Lung (tissue), 12 donors: ENCODE data around the gene SEMA5A. TPM values are rescaled to one million over a fixed set of nuclear protein-coding genes. Genes with fewer than 3 reads are reported as not detected.

Source experiments
- ATAC-seq: fragments of 200-7000 bp; cut with Tn5 transposase; one replicate; pipeline ENCODE4 v1.9.1; 2020; ENCODE audit warnings: moderate number of reproducible peaks; ENCODE audit not compliant: insufficient read depth, low FRiP score
- DNase-seq, 3 donors: peaks; one replicate each; pipeline ENCODE4 v3.0.0-alpha.2; 2013 to 2017
- H3K27ac ChIP-seq, 2 donors: one replicate each; pipeline ENCODE4 v1.5.1; 2013; ENCODE audit warnings: mild to moderate bottlenecking in 2 of 2, moderate library complexity in 2 of 2, control low read depth in 1 of 2, inconsistent platforms in 1 of 2, low read depth in 1 of 2, low read length in 1 of 2
- H3K27me3 ChIP-seq, 3 donors: one replicate each; pipeline ENCODE4 v1.5.1; 2013; ENCODE audit warnings: low read length in 2 of 3; ENCODE audit not compliant: control insufficient read depth in 3 of 3, insufficient read depth in 3 of 3
- H3K36me3 ChIP-seq, 4 donors: one replicate each; pipeline ENCODE4 v1.5.1; 2013; ENCODE audit warnings: low read length in 4 of 4, mild to moderate bottlenecking in 1 of 4, moderate library complexity in 1 of 4; ENCODE audit not compliant: control insufficient read depth in 4 of 4, insufficient read depth in 4 of 4
- H3K4me1 ChIP-seq, 5 donors: one replicate each; pipeline ENCODE4 v1.5.1; 2013; ENCODE audit warnings: low read length in 5 of 5, mild to moderate bottlenecking in 2 of 5, moderate library complexity in 1 of 5; ENCODE audit not compliant: control insufficient read depth in 5 of 5, insufficient read depth in 5 of 5
- H3K4me3 ChIP-seq: one replicate; pipeline ENCODE4 v1.5.1; 2013; ENCODE audit warnings: mild to moderate bottlenecking, control low read depth, moderate library complexity
- H3K9ac ChIP-seq, 2 donors: one replicate each; pipeline ENCODE4 v1.5.1; 2013; ENCODE audit warnings: low read length in 2 of 2, control low read depth in 1 of 2; ENCODE audit not compliant: insufficient read depth in 1 of 2
- H3K9me3 ChIP-seq, 4 donors: one replicate each; pipeline ENCODE4 v1.5.1; 2013; ENCODE audit warnings: low read length in 3 of 4, mild to moderate bottlenecking in 1 of 4, moderate library complexity in 1 of 4; ENCODE audit not compliant: control insufficient read depth in 4 of 4, insufficient read depth in 3 of 4
- WGBS, 2 donors: extraction: QIAGEN DNeasy Blood & Tissue Kit; methylation state at CpG; one replicate each; pipeline ENCODE4 v1.1.7; 2013; 5-methylcytosine and 5-hydroxymethylcytosine counted together
- polyA plus RNA-seq, 2 donors: library from polyadenylated mRNA; stranded (reverse); fragments of 200-250 nt; gene quantifications; one replicate each; pipeline ENCODE4 v1.2.1, GENCODE V29; 2013
- total RNA-seq, 2 donors: library from RNA; depleted of rRNA in 1 of 2; stranded (reverse); fragments of >200 nt in 1 of 2; gene quantifications; one replicate each; pipeline ENCODE4 v1.2.1, GENCODE V29; 2014 to 2021
- TF ChIP-seq, protein P1 (sequence below): IDR thresholded peaks from 2 replicates; pipeline ENCODE4 v1.5.1; 2012; ENCODE audit warnings: mild to moderate bottlenecking; ENCODE audit errors: control extremely low read depth, extremely low read depth
- donor health status: control.
- donor health status: control.
- donor health status: Bipolar disorder and iron deficiency.
- donor health status: healthy.
- donor health status: DM: yes; HTN: yes; CAD: no.

Gene SEMA5A
- total and polyA plus RNA-seq, 4 donors, result 3.1 to 44.9 (median 13.7) TPM

DNA sequence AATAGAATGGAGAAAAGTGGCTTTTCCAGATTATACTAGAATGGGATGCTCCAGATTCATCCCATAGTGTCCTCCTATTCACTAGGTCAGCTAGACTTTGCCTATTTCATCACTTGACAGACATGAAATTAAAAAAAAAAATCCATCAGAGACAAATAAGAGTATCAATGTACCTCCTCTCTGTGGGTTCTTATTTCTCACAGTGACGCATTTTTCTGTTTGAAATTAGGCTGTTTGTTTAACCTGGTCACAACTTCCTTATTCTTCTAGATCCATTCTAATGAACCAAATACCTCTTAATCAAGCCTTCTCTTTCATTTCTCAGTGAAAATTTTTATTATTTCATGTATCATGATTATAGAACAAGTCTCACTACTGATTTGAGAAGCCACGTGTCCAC is 305.4 kb downstream of the SEMA5A start:
- no peak overlapping the region for H3K27ac ChIP-seq
- no peaks in the 10 kb centered on the region for H3K27me3 ChIP-seq
- TF ChIP-seq, protein P1, sequence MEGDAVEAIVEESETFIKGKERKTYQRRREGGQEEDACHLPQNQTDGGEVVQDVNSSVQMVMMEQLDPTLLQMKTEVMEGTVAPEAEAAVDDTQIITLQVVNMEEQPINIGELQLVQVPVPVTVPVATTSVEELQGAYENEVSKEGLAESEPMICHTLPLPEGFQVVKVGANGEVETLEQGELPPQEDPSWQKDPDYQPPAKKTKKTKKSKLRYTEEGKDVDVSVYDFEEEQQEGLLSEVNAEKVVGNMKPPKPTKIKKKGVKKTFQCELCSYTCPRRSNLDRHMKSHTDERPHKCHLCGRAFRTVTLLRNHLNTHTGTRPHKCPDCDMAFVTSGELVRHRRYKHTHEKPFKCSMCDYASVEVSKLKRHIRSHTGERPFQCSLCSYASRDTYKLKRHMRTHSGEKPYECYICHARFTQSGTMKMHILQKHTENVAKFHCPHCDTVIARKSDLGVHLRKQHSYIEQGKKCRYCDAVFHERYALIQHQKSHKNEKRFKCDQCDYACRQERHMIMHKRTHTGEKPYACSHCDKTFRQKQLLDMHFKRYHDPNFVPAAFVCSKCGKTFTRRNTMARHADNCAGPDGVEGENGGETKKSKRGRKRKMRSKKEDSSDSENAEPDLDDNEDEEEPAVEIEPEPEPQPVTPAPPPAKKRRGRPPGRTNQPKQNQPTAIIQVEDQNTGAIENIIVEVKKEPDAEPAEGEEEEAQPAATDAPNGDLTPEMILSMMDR, result no peak
- DNase-seq (no peak), ATAC-seq (no peak)
- no peaks in the 10 kb centered on the region for H3K4me1 ChIP-seq
- H3K4me3 ChIP-seq, result no peak overlapping the region
- no peaks in the 10 kb centered on the region for H3K9me3 ChIP-seq
- H3K9ac ChIP-seq, result no peak overlapping the region
- 73 to 78% methylated on average over 2 of the region's 2 CpGs for WGBS, 2 donors
- no peaks in the 10 kb centered on the region for H3K36me3 ChIP-seq

DNA sequence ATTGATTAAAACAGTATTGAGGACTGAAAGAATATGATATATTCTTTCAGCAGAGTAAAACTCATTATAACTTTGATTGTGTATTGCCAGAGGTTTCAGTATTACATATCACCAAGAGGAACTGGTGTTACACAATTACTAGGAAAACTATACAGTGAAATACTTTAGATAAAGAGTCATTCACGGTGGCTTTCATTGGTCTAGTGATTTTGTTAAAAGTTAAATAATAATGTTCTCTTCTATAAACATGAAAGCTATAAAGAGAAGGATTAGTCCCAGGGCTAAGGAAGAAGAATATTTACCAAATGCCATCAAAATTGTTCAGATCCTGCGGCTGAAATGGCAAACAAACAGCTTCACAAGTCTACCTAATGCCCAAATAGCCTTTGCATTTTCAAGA is 306.2 kb downstream of the SEMA5A start:
- no peaks in the 10 kb centered on the region for H3K4me1 ChIP-seq
- no peak overlapping the region for H3K9ac ChIP-seq
- H3K27ac ChIP-seq, result no peak overlapping the region
- no peaks in the 10 kb centered on the region for H3K9me3 ChIP-seq
- H3K4me3 ChIP-seq, result no peak overlapping the region
- DNase-seq (peak in 1 of 3 donors; percentile 24), ATAC-seq (no peak)
- no peaks in the 10 kb centered on the region for H3K27me3 ChIP-seq
- WGBS, 2 donors, result 58 to 59% methylated on average over 2 of the region's 2 CpGs
- TF ChIP-seq, protein P1, result no peak
- H3K36me3 ChIP-seq, result no peaks in the 10 kb centered on the region

DNA sequence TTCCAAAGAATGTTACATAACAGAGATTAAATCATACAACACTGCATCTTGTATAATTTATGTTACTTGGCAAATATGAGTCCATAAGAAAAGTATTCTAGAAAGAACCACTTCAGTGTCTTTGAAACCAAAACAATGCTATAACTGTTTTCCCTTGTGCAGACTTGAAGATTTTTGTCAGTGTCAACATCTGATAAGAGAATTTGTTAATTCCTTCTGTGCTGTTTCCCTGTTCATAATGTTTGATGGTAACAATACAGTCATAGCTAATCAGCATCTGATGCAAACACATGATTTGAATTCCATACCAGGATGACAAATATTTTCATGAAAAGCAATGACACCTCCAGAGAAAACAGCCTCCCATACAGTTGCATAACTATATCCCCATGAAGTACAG is 306.8 kb downstream of the SEMA5A start:
- no peak overlapping the region for H3K9ac ChIP-seq
- DNase-seq (no peak), ATAC-seq (no peak)
- H3K4me3 ChIP-seq, result no peak overlapping the region
- H3K36me3 ChIP-seq, result no peaks in the 10 kb centered on the region
- TF ChIP-seq, protein P1, result no peak
- no peak overlapping the region for H3K27ac ChIP-seq
- H3K4me1 ChIP-seq, result no peaks in the 10 kb centered on the region
- no peaks in the 10 kb centered on the region for H3K27me3 ChIP-seq
- no peaks in the 10 kb centered on the region for H3K9me3 ChIP-seq

DNA sequence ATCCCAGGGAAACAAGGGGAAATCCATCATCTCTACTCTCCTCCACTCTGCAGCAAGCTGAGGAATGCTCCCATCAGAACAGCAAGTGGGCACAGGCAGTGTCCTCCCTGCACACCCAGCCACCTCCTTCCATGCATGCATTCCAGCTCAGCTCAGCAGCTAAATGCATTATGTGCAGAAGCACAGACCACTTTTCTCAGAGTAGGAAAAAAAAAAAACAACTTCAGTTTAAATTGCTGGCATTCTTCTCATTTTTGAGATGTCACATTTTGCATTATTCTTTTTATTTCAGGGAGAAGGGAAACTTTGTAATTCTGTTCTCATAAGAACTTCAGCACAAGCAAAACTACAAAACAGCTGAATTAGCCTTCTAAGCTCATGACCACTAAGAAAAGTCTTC is 312.2 kb downstream of the SEMA5A start:
- no peaks in the 10 kb centered on the region for H3K9me3 ChIP-seq
- TF ChIP-seq, protein P1, result no peak
- no peaks in the 10 kb centered on the region for H3K27me3 ChIP-seq
- H3K9ac ChIP-seq, result no peak overlapping the region
- H3K4me1 ChIP-seq, result peaks cover 0 to 1% (median 0%) of the 10 kb centered on the region in 5 donors
- no peak for ATAC-seq
- no peak overlapping the region for H3K27ac ChIP-seq
- no peaks in the 10 kb centered on the region for H3K36me3 ChIP-seq
- H3K4me3 ChIP-seq, result no peak overlapping the region
- no peak for DNase-seq
